Measurements from ENCODE around the gene KLRC4. TPM values are rescaled to one million over a fixed set of nuclear protein-coding genes. Genes with fewer than 3 reads are reported as not detected.
"Not testable (repeated sequence)": the region's sequence is repeated elsewhere in the genome, so short reads cannot be mapped to it uniquely, and the experiment has no call there.

KLRC4 gene
- total RNA-seq, 1 experiment from 2014 or later = 2.1 TPM

DNA sequence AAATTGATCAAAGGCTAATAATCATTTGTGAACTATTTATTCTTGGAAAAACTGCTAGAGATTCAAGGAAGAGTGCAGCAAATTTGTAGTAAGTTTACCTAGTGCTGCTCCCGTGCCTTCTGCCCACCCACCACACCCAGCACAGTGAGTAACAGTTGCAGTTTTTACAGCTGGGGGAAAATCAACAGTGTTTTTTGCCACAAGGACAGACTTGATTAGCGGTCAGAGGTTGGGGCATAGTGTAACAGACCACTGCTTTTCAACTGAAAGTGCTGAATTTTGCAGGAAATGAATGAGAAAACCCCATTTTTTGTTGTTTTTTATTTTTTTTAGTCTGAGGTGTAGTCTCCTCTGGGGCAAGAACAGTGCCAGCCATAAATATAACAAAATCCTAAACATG lies 12.3 kb downstream of the KLRC4 start:
- Histone ChIP-seq H4K20me1 (ENCODE audit: insufficient read depth) (no peaks in the 10 kb centered on the region), H3K4me1 (ENCODE audit: control insufficient read depth in 1 of 2, insufficient read depth in 2 of 2, low read length in 2 of 2) (peaks cover 11 to 38% of the 10 kb centered on the region in 2 experiments), H3K9ac (ENCODE audit: low read length) (no peak overlapping the region), H3K36me3 (ENCODE audit: control insufficient read depth in 1 of 2, insufficient read depth in 2 of 2, low read length in 2 of 2) (no peaks in the 10 kb centered on the region), H3K27ac (ENCODE audit: low read depth, low read length) (no peak overlapping the region), H3K9me3 (ENCODE audit: control insufficient read depth in 1 of 2, insufficient read depth in 1 of 2, low read depth in 1 of 2, low read length in 2 of 2) (no peaks in the 10 kb centered on the region), H3K9me2 (ENCODE audit: insufficient read depth) (no peaks in the 10 kb centered on the region), H2AFZ (ENCODE audit: low read depth, low read length, poor library complexity, severe bottlenecking) (no peak overlapping the region), H3K27me3 (ENCODE audit: insufficient read depth, low read length) (no peaks in the 10 kb centered on the region), H3K4me2 (ENCODE audit: low read length) (no peak overlapping the region), H3K4me3 (replicated peaks in 1 of 2; ENCODE audit: low read depth in 1 of 2, low read length in 2 of 2) (no peak overlapping the region), H3K79me2 (ENCODE audit: insufficient read depth, low read length) (no peaks in the 10 kb centered on the region)
- no peak for DNase-seq (ENCODE audit: low read depth, low spot score)
- RAD21 ChIA-PET (ENCODE audit: low non-redundant PET in 1 of 2, low total read pairs in 2 of 2, uncharacterized antibody in 2 of 2, unreplicated experiment in 2 of 2) = no interaction called here
- POLR2A ChIA-PET = no interaction called here
- CTCF ChIA-PET = interaction anchor here (1.4 kb wide), 1 partner anchor 14 kb away, joined by 3 read pairs; no protein-coding TSS in a partner anchor
- intact Hi-C loops (cut with micrococcal nuclease) = no loop called here
- BruUV-seq (replicated peaks) = no TSS peak
- TF ChIP-seq RAD21 (IDR thresholded peaks at IDR 0.05; ENCODE audit: low read depth) = no peak
- no peak for TF ChIP-seq TCF7L2 (IDR thresholded peaks at IDR 0.05; ENCODE audit: borderline replicate concordance, extremely low read depth, insufficient read depth, insufficient read length)
- no peak for TF ChIP-seq CBX3 (IDR thresholded peaks at IDR 0.05; ENCODE audit: low read depth)
- no peak for TF ChIP-seq ELF1 (IDR thresholded peaks at IDR 0.05; ENCODE audit: borderline replicate concordance, low read depth)
- no peak for TF ChIP-seq FOSL1 (IDR thresholded peaks at IDR 0.05; ENCODE audit: low read depth)
- TF ChIP-seq EZH2 (IDR thresholded peaks at IDR 0.05) = no peak
- no peak for TF ChIP-seq ZFX (IDR thresholded peaks at IDR 0.05)
- TF ChIP-seq, protein P1, sequence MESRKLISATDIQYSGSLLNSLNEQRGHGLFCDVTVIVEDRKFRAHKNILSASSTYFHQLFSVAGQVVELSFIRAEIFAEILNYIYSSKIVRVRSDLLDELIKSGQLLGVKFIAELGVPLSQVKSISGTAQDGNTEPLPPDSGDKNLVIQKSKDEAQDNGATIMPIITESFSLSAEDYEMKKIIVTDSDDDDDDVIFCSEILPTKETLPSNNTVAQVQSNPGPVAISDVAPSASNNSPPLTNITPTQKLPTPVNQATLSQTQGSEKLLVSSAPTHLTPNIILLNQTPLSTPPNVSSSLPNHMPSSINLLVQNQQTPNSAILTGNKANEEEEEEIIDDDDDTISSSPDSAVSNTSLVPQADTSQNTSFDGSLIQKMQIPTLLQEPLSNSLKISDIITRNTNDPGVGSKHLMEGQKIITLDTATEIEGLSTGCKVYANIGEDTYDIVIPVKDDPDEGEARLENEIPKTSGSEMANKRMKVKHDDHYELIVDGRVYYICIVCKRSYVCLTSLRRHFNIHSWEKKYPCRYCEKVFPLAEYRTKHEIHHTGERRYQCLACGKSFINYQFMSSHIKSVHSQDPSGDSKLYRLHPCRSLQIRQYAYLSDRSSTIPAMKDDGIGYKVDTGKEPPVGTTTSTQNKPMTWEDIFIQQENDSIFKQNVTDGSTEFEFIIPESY (IDR thresholded peaks at IDR 0.05; ENCODE audit: extremely low read depth, insufficient replicate concordance, low read length) = no peak
- no peak for TF ChIP-seq POLR2A (IDR thresholded peaks at IDR 0.05; ENCODE audit: borderline replicate concordance, extremely low read depth, insufficient read depth, insufficient read length)
- no peak for TF ChIP-seq CEBPB (IDR thresholded peaks at IDR 0.05; ENCODE audit: low read depth)
- TF ChIP-seq SIN3A (IDR thresholded peaks at IDR 0.05; ENCODE audit: low read depth) = no peak
- no peak for ATAC-seq

DNA sequence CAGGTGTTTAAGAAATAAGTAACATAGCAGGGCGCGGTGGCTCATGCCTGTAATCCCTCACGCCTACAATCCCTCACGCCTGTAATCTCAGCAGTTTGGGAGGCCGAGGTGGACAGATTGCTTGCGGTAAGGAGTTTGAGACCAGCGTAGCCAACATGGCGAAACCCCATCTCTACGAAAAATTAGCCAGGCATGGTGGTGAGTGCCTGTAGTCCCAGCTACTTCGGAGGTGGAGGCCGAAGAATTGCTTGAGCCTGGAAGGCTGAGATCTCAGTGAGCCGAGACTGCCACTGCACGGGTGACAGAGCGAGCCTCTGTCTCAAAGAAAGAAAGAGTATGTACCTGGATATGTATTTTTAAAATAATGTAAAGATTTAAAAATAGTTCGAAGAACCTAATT lies 13.4 kb downstream of the KLRC4 start:
- H3K4me2 ChIP-seq (ENCODE audit: low read length); RAD21 ChIA-PET (ENCODE audit: low non-redundant PET in 1 of 2, low total read pairs in 2 of 2, uncharacterized antibody in 2 of 2, unreplicated experiment in 2 of 2); intact Hi-C loops (cut with micrococcal nuclease); H3K79me2 ChIP-seq (ENCODE audit: insufficient read depth, low read length); POLR2A ChIA-PET; H3K9me3 ChIP-seq (ENCODE audit: control insufficient read depth in 1 of 2, insufficient read depth in 1 of 2, low read depth in 1 of 2, low read length in 2 of 2); CTCF ChIA-PET; H3K9me2 ChIP-seq (ENCODE audit: insufficient read depth); H4K20me1 ChIP-seq (ENCODE audit: insufficient read depth); H3K27me3 ChIP-seq (ENCODE audit: insufficient read depth, low read length); BruUV-seq (replicated peaks); H3K9ac ChIP-seq (ENCODE audit: low read length); DNase-seq (ENCODE audit: low read depth, low spot score); H2AFZ ChIP-seq (ENCODE audit: low read depth, low read length, poor library complexity, severe bottlenecking); ATAC-seq; H3K36me3 ChIP-seq (ENCODE audit: control insufficient read depth in 1 of 2, insufficient read depth in 2 of 2, low read length in 2 of 2); H3K4me3 ChIP-seq (replicated peaks in 1 of 2; ENCODE audit: low read depth in 1 of 2, low read length in 2 of 2): not testable (repeated sequence)
- peak overlapping the region; percentile 49; the same call in 1 of the 2 replicates for H3K27ac ChIP-seq (ENCODE audit: low read depth, low read length)
- peaks cover 20 to 45% of the 10 kb centered on the region in 2 experiments for H3K4me1 ChIP-seq (ENCODE audit: control insufficient read depth in 1 of 2, insufficient read depth in 2 of 2, low read length in 2 of 2)

Measured in HCT116 (cell line).